ENCODE results near the gene TEX264. TPM values are rescaled to one million over a fixed set of nuclear protein-coding genes. Genes with fewer than 3 reads are reported as not detected.

TEX264 gene
- total and polyA plus RNA-seq, 2 of the 13 experiments (the other 11 are each of a cell fraction or from before 2014, with no cell fraction given), result 35.2 to 52.1 TPM

- TF ChIP-seq ZBTB39 (CRISPR knock-in tag; IDR thresholded peaks at IDR 0.05) (no peak), ZNF547 (CRISPR knock-in tag; IDR thresholded peaks at IDR 0.05) (no peak)
Measured at GRCh38 chr3:51687431-51688205, 16.6 kb downstream of the TEX264 start (continued).

GRCh38 chr3:51688206-51688600 is 17.2 kb downstream of the TEX264 start:
- Histone ChIP-seq H2AFZ (ENCODE audit: low read length) (no peak overlapping the region), H3K9me3 (ENCODE audit: low read length) (no peaks in the 10 kb centered on the region), H4K20me1 (ENCODE audit: insufficient read depth, low read length) (no peaks in the 10 kb centered on the region), H3K27ac (ENCODE audit: extremely low read length, insufficient read depth, low read length) (no peak overlapping the region), H3K36me3 (replicated peaks in 1 of 2; ENCODE audit: control insufficient read depth in 1 of 2, insufficient read depth in 2 of 2, low read length in 2 of 2) (peaks cover 36 to 64% of the 10 kb centered on the region in 2 experiments; a peak in 4 of 5 replicates), H3K79me2 (ENCODE audit: insufficient read depth, low read length) (no peaks in the 10 kb centered on the region), H3K4me1 (ENCODE audit: insufficient read depth, low read length) (no peaks in the 10 kb centered on the region), H3K4me2 (ENCODE audit: low read depth, low read length) (no peak overlapping the region), H3K4me3 (replicated peaks in 1 of 3; ENCODE audit: insufficient read depth in 1 of 3, low read depth in 2 of 3, low read length in 3 of 3) (no peak overlapping the region), H3K9ac (ENCODE audit: insufficient read depth, low read depth, low read length) (no peak overlapping the region), H3K27me3 (ENCODE audit: control insufficient read depth in 1 of 2, insufficient read depth in 2 of 2, low read length in 2 of 2) (no peaks in the 10 kb centered on the region; a peak in 1 of 5 replicates)
- ATAC-seq (no peak), DNase-seq (ENCODE audit: low spot score) (no peak), FAIRE-seq (no peak)
- intact Hi-C loops (cut with micrococcal nuclease; ENCODE audit: unreplicated experiment), result no loop called here
- CTCF ChIA-PET (ENCODE audit: low intra/inter-chr PET ratio, low total read pairs), result no interaction called here
- in situ Hi-C loops (cut with HindIII; ENCODE audit: extremely low pct_ligation_motif_present, low pct_unique_long_range_greater_than_20kb), result no loop called here
- POLR2A ChIA-PET, result no interaction called here
- TF ChIP-seq PRDM15 (CRISPR knock-in tag; IDR thresholded peaks at IDR 0.05), result no peak
- no peak for TF ChIP-seq XBP1 (CRISPR knock-in tag; IDR thresholded peaks at IDR 0.05)
- TF ChIP-seq HNRNPUL1 (IDR thresholded peaks at IDR 0.05; ENCODE audit: low read depth, low read length), result no peak
- TF ChIP-seq HDAC1 (CRISPR knock-in tag; IDR thresholded peaks at IDR 0.05), result no peak
- no peak for TF ChIP-seq SRSF9 (IDR thresholded peaks at IDR 0.05; ENCODE audit: borderline replicate concordance, insufficient read depth, low read depth, low read length, poor library complexity, severe bottlenecking)
- TF ChIP-seq ZNF83 (CRISPR knock-in tag; IDR thresholded peaks at IDR 0.05; ENCODE audit: borderline replicate concordance), result no peak
- TF ChIP-seq ZNF747 (CRISPR knock-in tag; IDR thresholded peaks at IDR 0.05; ENCODE audit: borderline replicate concordance), result no peak
- TF ChIP-seq ZNF761 (CRISPR knock-in tag; conservative IDR thresholded peaks at IDR 0.05), result no peak
- TF ChIP-seq HDAC6 (IDR thresholded peaks at IDR 0.05; ENCODE audit: low read depth, low read length), result no peak
- TF ChIP-seq ZNF264 (CRISPR knock-in tag; IDR thresholded peaks at IDR 0.05), result no peak
- TF ChIP-seq MED1 (CRISPR knock-in tag; IDR thresholded peaks at IDR 0.05), result no peak
- TF ChIP-seq KAT8 (CRISPR knock-in tag; IDR thresholded peaks at IDR 0.05), result no peak
- no peak for TF ChIP-seq KLF9 (CRISPR knock-in tag; IDR thresholded peaks at IDR 0.05; ENCODE audit: low read depth)
- BruUV-seq (replicated peaks), result no TSS peak
- 93% methylated on average over 3 of the region's 3 CpGs for WGBS (ENCODE audit: low lambda C conversion rate)
